IPS DF 4.7 (cell line): Measurements from ENCODE around the gene GNG3.
"Not testable (repeated sequence)": the region's sequence is repeated elsewhere in the genome, so short reads cannot be mapped to it uniquely, and the experiment has no call there.

Experiments
- DNase-seq: peaks from one replicate; pipeline ENCODE4 v3.0.0-alpha.2; 2013; ENCODE audit warnings: low spot score; ENCODE audit errors: extremely low read depth

Gene GNG3

DNA sequence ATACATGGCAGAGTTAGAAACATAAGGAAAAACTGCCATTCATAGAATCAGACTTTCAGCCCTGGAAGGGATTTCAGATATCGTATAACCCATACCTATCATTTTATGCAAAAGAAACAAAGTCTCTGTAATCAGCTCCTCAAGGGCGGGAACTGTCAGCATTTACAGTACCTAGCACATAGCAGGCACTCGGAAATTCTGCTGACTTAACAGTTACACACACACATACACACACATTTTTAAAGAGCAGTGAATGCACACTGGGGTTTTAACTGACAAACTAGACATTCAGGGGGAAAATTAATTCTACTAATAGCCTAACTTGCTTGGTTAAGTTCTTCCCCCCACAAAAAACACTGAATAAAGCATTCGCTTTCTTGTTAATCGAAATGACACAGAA is 8.7 kb downstream of the GNG3 start:
- no peak for DNase-seq

DNA sequence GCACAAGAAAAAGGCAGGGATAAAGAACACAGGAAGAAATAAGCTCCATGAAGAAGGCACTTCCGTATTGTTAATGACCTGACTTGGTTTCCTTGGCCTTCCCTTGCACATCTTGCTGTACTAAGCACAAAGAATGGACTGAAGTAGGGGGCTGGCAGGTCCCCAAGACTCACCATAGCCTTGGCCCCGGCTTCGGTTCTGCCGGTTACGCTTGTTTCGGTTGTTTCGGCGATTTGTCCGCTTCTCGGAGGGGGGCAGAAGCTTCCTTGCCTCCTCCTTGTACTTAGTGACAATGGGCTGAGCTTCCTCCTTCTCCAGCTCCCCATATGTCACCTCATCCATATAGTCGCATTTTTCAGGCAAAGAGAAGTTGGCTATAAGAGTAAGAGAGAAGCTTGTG is 9.3 kb downstream of the GNG3 start:
- no peak for DNase-seq

GRCh38 chr11:62719302-62719978 is 12.0 kb downstream of the GNG3 start:
- no peak for DNase-seq

DNA sequence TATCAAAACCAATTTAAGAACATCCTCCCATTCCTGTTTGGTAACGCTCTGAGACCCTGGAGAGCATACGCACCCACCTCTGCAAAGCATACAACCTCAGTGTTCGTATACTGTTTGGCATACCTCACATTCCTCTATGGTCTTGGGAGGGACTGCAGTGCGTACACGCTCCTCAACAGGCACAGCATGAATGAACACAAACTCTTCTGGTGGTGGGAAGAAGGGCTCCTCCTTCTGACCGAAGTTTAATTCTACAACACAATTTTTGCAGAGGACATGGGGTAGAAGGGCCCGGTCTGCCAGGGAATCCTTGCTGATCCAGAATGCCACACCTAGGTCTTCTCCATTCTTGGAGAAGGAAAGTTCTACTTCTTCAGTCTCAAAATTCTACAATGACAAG is 14.5 kb downstream of the GNG3 start:
- no peak for DNase-seq

GRCh38 chr11:62724171-62724570 is 16.7 kb downstream of the GNG3 start:
- no peak for DNase-seq

DNA sequence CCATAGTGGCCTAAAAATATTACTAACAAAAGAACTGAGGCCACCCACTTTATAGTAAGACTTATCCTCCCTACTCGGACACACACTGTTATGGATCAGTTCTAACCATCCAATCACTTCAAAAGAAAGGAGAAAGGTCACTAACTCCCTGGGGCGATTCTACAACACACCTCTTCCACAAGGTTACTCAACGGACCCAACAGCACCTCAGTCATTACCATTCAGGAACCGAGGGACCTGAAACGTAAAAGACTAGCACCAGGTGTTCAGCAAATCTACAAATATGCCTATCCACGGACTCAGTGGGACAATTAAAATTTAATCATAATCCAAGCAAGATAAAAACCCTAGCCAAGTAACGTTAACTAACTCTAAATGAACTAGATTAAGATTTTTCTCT is 18.2 kb downstream of the GNG3 start:
- DNase-seq = no peak

DNA sequence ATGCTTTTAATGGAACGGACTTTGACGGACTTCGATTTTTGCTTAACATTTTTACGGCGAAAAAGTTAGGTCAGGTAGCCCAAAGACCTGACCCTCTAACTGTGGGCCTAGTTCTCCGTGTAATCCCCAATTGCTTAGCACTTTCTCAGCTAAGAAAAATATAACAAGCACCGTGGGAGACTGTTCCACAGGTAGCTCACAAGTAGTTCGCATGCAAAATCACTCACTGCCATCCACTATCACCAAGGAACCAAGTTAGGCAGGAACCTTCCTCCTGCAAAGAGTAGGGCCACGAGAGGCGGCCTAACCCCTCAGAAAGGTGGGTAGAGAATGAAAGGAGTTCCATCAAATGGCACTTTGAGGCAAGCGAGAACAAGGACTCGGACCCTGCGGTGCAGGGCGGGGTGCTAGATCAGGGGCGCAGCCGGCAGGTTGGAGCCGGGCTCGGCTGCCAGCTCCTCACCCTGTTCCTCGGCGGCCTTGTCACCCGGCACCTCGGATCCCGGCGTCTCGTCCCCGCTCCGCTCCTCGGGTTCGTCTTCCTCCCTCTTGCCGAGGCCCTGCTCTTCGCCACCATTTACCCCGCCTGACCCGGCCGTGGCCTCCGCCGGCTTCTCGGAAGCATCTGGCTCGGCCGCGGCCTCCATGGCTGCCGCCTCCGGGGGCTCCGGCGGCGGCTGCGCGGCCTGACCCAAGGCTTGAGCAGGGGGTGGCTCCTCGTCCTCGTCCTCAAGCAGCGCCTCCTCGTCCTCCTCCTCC is 18.9 kb downstream of the GNG3 start:
- no peak for DNase-seq

DNA sequence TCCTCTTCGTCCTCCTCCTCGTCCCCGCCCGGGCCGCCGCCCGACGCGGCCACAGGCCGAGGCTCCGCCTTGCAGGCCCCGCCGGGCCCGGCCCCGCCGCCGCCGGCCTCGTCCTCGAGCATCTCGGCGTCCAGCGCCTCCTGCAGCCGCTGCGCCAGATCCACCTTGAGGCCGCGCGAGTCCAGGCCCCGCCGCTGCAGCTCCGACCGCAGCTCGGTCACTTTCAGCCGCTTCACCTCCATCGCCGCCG is 19.4 kb downstream of the GNG3 start:
- no peak for DNase-seq

GRCh38 chr11:62727165-62727871 is 19.8 kb downstream of the GNG3 start, which contains the start of gene HNRNPUL2:
HNRNPUL2 (minus strand) TSS chr11:62727457; CDS start chr11:62727156, 301 bp downstream.
- DNase-seq = no peak

- DNase-seq = peak; percentile 96
Observed at GRCh38 chr11:62727872-62728170, 20.3 kb downstream of the GNG3 start.

DNA sequence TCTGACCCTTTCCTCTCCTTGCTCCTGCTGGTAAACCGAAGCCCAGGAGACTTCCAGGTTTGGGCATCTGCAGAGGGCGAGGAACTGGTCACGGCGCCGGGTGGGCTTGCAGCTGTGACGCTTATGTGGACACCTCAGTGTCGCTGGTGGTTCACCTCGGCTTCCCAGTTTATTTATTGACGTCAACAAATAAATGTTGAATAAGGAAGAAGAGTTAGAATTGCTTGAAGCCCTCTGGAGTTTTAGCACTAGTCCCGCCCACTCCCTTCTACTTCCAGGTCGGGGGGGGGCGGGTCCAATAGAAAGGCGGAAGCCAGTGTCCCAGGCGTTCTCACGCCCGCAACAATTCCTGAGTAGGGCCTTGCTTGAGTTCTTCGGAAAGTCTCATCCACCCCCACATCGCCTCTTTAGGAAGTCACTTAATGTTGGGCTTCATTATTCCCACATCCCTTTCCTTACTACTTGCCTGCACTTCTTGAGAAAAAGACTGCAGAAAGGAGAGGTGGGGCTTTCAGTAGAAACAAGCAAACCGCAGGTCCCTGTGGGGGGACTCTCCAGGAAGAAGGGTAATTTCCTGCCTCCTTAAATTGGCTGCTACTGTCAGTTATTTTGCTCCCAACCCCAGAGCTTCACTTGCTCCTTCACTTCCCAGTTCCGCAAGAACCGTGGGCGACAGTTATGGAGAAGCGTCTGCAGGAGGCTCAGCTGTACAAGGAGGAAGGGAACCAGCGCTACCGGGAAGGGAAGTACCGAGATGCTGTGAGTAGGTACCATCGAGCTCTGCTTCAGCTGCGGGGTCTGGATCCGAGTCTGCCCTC is 20.9 kb downstream of the GNG3 start, which contains the start of gene TTC9C:
Gene TTC9C, plus strand, starts transcription at position 316 of the 818 bp plus-strand sequence. Its CDS starts 363 bp downstream, at position 679.
- no peak for DNase-seq

DNA sequence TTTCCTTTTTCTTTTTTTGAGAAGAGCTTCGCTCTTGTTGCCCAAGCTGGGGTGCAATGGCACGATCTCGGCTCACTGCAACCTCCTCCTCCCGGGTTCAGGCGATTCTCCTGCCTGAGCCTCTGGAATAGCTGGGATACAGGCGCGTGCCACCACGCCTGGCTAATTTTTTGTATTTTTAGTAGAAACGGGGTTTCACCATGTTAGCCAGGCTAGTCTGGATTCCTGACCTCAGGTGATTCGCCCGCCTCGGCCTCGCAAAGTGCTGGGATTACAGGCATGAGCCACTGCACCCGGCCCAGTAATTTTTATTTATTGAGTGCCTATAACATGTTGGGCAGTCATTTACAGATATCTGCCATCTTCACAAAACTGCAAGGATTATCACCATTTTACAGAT is 22.6 kb downstream of the GNG3 start:
- not testable (repeated sequence) for DNase-seq

GRCh38 chr11:62732830-62733229 is 25.4 kb downstream of the GNG3 start:
- DNase-seq = no peak

DNA sequence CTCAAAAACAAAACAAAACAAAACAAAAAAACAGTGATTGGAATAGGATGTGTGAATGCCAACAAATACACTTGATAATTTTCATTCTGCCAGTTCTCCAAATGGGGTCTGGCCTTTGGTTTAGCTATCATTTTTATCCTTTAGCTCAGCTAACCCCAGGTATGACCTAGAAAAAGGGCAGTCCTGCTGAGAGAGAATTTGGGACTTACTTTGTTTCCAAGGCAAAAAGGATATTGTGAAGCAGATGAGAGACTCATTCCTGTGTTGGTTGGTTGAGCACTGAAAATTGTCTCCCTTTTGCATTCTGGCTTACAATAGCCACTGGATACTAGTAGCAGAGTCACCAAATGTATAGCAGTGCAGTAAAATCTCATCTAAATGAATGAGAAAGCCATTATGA is 29.7 kb downstream of the GNG3 start:
- no peak for DNase-seq

DNA sequence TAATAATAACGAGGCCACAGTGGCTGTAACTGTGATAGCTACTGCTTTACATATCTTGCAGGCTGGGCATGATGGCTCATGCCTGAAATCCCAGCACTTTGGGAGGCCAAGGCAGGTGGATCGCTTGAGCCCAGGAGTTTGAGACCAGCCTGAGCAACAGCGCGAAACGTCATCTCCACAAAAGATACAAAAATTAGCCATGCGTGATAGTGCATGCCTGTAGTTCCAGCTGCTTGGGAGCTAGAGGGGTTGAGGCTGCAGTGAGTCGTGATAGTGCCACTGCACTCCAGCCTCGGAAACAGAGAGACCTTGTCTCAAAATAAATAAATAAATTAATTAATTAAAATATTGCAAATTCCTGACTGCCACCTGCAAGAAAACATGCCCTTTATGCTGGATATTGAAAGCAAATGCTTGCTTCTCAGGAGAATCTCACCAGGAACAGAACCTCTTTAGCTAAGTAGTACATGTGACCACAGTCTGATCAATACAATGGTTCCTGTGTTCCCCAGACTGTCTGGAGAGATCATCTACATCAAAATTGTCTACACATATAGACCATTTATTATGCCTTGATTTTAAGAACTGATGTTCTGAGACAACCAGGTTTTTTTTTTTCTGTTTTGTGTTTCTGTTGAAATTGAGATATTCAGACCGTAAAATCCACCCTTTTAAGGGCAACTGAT is 40.1 kb downstream of the GNG3 start:
- DNase-seq = no peak

GRCh38 chr11:62749931-62750330 is 42.5 kb downstream of the GNG3 start:
- not testable (repeated sequence) for DNase-seq

- no peak for DNase-seq
Observed at GRCh38 chr11:62752177-62752785, 44.8 kb downstream of the GNG3 start.

DNA sequence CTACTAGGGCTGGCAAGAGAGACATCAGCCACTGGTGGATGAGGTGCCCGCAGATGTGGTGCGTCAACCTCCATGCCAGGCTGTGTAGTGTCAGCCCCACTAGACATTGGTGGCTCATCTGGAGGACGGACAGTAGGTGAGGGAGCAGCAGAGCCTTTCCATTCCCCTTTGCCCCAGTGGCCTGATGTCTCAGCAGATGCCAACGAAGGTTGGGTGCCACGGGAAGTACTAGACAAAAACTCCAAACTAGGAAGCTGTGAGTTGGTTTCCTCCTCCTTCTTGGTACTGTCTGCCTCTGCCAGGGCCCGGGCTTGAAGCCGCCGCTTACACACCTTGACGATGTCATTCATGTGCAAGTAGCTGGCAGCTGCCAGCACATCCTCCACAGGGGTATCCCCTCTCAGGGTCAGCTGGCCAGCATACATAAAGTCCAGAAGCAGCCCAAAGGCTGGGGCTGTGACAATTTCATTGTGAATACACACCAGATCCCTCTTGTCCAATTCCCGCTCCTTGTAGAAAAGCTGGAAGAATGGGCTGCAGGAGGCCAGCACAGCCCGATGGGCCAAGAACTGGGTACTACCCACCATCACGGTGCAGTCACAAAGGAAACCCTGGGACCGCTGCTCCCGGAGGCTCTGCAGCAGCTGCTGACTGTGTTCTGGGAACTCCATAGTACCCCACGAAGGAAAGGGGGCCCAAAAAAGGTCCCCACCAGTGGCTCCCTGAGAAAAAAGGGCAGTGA is 45.7 kb downstream of the GNG3 start:
- no peak for DNase-seq

DNA sequence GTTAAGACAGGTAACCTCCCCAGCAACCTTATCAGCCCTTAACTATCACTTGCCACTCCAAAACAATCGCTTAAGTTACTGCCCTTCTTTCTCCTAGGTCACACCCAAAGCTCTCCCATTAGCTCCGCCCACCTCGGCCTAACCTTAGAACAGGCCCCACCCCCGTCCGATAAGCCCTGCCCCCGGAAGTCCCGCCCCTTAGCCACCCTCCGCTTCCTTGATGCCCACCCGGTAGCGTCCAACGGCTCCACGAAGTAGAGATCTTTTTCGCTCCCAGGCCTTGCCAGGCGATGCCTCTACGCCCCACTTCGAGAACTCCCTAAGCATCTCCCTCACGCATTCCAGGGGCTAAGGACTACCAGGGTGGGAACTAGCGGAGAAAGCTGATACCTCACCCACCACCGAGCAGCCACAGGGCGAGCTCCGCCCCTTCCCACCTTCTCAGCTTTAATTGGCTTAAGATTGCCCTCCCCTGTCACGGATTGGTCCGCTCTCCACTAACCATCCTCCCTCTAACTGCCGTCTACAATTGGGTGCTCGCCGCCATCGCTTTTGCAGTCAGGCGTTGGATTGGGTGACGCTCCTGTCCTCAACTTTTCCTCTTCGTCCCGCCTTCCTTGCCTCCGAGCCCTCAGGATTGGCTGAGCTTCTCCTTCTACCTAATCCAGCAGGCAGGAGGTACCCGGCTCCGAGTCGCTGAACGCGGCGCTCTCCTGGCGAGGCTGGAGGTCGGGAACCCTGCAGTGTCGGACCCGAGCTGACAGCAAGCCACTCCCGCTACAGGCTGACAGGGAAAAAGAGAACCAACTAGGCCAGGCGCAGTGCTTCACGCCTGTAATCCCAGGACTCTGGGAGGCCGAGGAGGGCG is 46.5 kb downstream of the GNG3 start, which contains the start of gene ZBTB3:
Gene ZBTB3, minus strand, starts transcription at position 425 of the 868 bp plus-strand sequence. CDS start 496 bp downstream, outside the sequence.
- DNase-seq = peak; percentile 97
